H1 (cell line): ENCODE data around the gene CDK3. TPM values are rescaled to one million over a fixed set of nuclear protein-coding genes. Genes with fewer than 3 reads are reported as not detected.

ENCODE experiments used
- CTCF ChIP-seq, 3 experiments: IDR thresholded peaks; 1 replicate in 2 of 3; 2 replicates in 1 of 3; pipeline versions ENCODE4 v1.5.1 to v1.6.1; 2011; ENCODE audit warnings: low read length in 3 of 3, mild to moderate bottlenecking in 3 of 3, inconsistent platforms in 2 of 3, low read depth in 1 of 3, moderate library complexity in 1 of 3; ENCODE audit not compliant: insufficient read depth in 1 of 3; ENCODE audit errors: control extremely low read depth in 1 of 3
- TCF12 ChIP-seq: IDR thresholded peaks from 2 replicates; pipeline ENCODE4 v1.6.1; 2011; ENCODE audit warnings: low read depth, mild to moderate bottlenecking, low read length
- ZNF274 ChIP-seq: IDR thresholded peaks from 2 replicates; pipeline ENCODE4 v1.7.0; 2012; ENCODE audit warnings: low read length, borderline replicate concordance; ENCODE audit errors: extremely low read depth
- polyA plus RNA-seq, 7 experiments: library from polyadenylated mRNA; depleted of rRNA in 3 of 7; stranded (reverse) in 5 of 7; unstranded in 2 of 7; fragments of >200 nt in 5 of 7; fragments of 200-250 nt in 2 of 7; gene quantifications; 1 replicate in 5 of 7; 2 replicates in 1 of 7; 4 replicates in 1 of 7; pipeline versions ENCODE4 v1.2.1 to v1.2.3, GENCODE V29; 2011 to 2013; ENCODE audit warnings: missing spikeins in 2 of 7, mixed read lengths in 2 of 7
- total RNA-seq: library from RNA; stranded (reverse); fragmentation: NEBNext Ultra II Directional; extraction: Animal tissue kit (Norgen Biotek cat#: 25700); gene quantifications from 2 replicates; pipeline ENCODE4 v1.2.1, GENCODE V29; 2021

Gene CDK3
- total and polyA plus RNA-seq, 2 of the 8 experiments (the other 6 are each of a cell fraction or from before 2014, with no cell fraction given), result 10.0 to 14.6 TPM

- peak; percentile 88 to 99 (median 96) for TF ChIP-seq CTCF (IDR thresholded peaks at IDR 0.05; ENCODE audit: control extremely low read depth in 1 of 3, insufficient read depth in 1 of 3, low read depth in 1 of 3, low read length in 3 of 3)
- no peak for TF ChIP-seq ZNF274
- peak; percentile 83; the same call in 1 of the 2 replicates for TF ChIP-seq TCF12
These were observed 13.7 kb downstream of the CDK3 start (continued) for GRCh38 chr17:76014100-76014924.
